ENCODE results near the gene PLB1.

GRCh38 chr2:28530782-28531181, 34.9 kb downstream of the PLB1 start:
- TF ChIP-seq, protein P1, sequence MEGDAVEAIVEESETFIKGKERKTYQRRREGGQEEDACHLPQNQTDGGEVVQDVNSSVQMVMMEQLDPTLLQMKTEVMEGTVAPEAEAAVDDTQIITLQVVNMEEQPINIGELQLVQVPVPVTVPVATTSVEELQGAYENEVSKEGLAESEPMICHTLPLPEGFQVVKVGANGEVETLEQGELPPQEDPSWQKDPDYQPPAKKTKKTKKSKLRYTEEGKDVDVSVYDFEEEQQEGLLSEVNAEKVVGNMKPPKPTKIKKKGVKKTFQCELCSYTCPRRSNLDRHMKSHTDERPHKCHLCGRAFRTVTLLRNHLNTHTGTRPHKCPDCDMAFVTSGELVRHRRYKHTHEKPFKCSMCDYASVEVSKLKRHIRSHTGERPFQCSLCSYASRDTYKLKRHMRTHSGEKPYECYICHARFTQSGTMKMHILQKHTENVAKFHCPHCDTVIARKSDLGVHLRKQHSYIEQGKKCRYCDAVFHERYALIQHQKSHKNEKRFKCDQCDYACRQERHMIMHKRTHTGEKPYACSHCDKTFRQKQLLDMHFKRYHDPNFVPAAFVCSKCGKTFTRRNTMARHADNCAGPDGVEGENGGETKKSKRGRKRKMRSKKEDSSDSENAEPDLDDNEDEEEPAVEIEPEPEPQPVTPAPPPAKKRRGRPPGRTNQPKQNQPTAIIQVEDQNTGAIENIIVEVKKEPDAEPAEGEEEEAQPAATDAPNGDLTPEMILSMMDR (conservative IDR thresholded peaks at IDR 0.05; ENCODE audit: low read length) = no peak
- TF ChIP-seq EZH2phosphoT487 (IDR thresholded peaks at IDR 0.05; ENCODE audit: borderline replicate concordance, low read depth, low read length) = no peak
